EL (cell line): Measurements from ENCODE around the gene STEAP4.
"Not testable (repeated sequence)": the region's sequence is repeated elsewhere in the genome, so short reads cannot be mapped to it uniquely, and the experiment has no call there.

Experiments used
- DNase-seq: peaks from one replicate; pipeline ENCODE4 v3.0.0-alpha.2; 2016

Gene STEAP4

DNA sequence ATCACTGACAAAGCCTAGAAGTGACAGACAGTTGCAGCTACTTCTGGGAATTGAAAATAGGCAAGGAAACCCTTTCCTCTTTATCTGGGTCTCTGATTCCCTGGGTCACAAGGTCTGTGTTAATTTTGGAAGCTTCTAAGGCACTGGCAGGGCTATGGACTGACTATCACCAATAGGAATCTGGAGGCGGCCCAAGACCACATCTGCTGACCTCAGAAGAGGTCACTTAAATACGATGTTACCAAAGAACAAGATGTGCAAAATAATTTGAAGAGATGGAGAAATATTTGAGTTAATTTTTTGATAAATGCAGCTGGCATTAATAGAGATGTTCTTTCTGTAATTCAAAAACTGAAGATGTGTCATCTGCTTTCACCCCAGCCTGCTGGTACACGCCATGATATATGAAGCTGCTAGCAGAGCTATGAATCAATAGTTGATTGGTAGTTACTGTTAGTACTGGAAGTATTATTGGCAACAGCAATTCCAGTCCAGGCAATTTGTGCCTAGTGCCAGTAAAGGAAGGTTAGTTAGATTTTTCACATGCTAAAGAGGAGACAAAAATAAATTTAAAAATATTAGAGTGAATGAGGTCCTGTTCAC, 5.5 kb upstream of the STEAP4 start:
- DNase-seq: no peak

DNA sequence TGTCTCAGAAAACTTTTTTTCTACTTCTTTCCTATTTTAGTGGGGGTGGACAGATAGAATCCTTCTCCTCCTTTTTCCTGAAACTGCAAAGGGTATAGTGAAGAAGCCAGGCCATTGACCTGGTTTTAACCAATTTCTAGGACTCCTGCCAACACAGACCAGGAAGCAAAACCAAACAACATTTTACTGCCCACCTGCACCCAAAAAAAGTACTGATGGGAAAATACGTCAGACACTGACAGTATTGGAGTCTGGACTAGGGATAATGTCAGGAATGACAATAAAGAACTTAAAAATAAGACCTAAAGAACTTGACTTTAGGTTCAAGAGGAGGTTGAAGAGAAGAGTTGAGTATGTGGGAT, 5.0 kb upstream of the STEAP4 start:
- no peak for DNase-seq

DNA sequence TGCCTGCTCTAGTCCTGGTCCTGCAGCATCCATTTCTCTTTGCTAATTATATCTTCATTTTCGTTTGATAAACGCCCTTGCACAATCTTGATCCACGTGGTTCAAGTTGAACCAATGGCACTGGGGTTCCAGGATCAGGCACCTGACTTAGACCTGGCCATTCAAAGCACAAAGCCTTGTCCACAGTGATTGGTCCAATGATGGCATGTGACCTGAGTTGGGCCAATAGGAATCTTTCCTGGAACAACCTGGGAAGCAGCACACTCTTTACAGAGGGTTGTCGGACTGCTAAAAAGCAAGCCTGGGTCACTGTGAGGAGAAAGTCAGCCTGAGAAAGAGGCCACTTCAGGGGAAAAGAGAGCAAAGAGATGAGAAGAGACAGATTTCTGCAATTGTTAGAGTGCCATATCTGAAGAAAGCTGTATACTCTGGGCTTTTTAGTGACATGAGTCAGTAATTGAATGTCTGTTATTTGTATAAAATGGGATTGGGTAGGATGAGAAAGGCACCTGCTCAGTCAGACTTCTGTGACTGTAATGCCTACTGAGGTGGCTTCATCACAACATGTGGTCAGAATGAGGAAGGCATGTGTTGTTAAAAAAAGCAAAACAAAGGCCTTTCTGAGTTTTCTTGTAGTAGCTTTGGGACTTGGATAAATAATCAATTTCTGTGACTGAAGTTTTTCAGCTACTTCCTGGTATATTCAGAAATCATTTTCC, 4.4 kb upstream of the STEAP4 start:
- no peak for DNase-seq

DNA sequence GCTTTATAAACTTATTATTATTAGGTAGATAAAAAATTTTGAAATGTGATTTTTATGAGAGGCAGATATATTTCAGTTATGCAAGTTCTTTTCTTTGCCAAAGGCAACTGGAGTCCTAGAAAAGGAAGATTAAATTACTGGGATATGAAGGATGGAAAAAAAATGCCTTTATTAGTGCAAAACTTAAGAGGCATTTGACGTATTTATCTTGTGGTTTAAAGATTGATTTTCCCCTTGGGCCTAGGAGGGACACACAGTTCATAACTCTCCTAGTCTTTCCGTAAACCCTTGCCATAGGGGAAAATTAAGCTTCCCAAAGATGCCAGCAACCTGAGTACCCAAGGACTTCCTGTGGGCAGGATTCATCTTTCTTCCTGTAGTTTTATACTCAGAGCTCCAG, 3.1 kb upstream of the STEAP4 start:
- DNase-seq: no peak

DNA sequence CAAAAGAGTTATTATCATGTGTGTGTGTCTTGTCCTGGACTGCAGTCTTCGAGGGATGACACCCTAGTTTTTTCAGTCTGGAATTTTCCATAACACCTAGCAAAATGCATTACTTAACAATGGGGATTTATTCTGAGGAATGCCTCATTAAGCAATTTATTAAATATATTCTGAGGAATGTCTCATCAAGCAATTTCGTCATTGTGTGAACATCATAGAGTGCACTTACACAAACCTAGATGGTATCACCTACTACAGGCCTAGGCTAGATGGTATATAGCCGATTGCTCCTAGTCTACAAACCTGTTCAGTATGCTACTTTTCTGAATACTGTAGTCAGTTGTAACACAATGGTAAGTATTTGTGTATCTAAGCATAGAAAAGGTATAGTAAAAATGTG, 1.1 kb upstream of the STEAP4 start:
- no peak for DNase-seq

DNA sequence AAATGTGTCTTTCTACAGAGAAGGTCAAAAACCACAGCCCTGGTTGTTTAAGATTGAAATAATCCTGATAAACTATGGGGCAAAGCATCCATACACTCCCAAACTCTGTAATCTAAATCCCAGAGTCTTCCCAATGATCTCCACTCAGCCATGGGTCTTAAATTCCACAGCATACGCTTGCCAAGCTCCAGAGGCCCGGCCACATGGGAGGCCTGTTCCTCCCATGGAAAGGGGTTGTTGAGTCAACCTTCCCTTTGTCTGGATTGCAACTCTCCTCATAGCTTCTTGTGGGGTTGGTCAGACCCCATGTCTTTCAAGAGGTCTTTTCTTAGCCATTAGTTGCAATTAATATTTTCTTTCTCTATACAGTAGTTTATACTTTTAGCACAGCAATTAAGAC, 718 bp upstream of the STEAP4 start:
- DNase-seq: no peak

DNA sequence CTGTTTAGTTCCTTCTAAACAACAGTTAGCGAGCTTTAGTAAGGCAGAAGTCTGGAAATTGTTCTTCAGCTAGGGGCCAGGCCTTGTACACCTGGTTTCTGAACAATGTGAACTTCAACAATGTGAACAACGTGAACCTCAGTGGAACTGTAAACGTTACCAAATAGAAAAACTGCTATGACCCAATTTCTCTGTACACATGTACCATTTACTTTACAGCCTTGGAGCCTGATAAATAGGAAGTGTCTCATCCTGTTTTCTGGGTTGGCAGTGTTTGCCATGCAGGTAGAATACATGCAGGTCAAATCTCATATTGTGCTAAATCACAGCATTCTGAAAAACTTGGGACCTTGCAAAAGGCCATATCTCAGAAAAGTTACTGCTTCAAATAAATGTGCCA, 1.6 kb downstream of the STEAP4 start:
- no peak for DNase-seq

DNA sequence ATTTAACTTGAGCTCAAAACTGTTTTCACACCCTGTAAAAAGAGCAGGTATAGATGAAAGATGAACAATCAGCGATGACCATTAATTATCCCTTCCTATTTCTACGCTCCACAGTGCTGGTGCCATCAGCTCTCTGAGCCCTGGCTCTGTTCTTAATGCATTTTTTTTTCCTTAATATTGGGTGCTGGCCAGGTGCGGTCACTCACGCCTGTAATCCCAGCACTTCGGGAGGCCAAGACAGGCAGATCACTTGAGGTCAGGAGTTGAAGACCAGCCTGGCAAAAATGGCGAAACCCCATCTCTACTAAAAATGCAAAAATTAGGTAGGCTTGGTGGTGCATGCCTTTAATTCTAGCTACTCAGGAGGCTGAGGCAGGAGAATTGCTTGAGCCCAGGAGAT, 4.2 kb downstream of the STEAP4 start:
- no peak for DNase-seq

DNA sequence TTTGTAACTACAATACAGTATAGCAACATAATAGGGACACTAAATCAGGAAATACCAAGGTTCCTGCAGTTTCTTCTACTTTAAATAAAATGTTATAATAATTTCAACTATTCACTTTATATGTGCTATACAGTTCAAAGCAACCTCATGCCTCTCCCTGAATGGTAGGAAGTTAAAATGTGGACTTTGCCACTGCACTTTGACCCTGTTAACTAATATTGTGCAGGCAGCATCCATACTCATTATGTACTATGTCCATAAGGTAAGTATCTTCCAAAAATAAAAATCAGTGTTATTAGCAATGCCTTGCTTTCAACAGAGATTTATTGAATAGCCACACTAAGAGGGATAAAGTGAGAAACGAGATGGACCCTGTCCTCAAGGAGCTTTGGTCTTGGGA, 4.8 kb downstream of the STEAP4 start:
- DNase-seq: no peak

DNA sequence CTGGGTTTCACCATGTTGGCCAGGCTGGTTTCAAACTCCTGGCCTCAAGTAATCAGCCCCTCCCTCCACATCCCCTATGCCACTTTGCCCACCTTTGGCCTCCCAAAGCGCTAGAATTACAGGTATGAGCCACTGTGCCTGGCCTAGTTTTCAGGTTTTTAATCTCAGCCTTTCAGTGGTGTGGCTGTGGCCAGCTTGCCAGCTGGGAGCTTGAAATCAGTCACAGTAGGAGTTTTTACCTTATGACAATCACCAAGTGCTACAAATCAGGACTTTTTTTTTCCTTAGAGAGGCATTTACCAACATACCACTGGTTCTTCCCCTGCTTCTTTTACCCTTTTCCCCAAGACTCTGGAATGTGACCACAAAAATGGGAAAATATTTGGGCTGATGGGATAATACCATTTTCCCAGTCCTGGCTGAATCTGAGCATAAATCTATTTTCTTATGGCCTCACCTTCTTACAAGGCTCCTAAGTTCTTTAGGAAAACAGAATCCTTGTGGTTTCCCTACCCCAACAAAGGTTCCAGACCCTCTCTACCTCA, 6.2 kb downstream of the STEAP4 start:
- no peak for DNase-seq

DNA sequence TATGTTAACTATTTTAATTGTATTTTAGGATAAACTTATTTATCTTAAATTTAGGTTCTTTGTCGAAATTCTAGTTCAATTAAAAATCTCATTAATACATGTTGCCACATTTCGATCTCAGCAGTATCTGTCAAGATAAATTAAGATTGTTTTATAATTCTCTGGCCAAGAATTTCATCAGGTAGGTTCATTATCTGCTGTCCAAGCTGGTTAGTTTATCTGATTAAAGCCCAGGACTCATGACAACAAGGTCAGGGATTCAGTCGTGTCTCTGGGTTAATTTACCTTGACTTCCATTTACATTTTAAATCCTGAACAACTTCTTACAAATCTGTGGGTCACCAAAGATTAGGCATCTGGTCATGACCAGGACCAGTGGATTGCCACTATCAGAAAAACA, 7.6 kb downstream of the STEAP4 start:
- DNase-seq: no peak

DNA sequence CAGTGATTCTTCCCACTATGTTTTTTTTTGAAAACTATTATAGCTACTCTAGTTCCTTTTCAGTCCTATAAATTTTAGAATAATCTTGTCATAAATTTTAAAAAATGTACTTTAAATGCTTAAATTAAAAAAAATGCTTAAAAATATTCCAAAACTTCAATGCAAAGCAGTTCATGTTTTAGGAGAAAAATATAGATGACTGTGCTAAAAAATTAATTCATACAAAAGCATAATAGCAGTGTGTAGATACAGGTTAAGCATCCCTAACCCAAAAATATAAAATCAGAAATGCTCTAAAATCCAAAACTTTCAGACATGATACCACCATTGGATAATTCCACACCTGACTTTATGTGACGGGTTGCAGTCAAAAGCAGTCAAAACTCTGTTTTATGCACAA, 12.8 kb downstream of the STEAP4 start:
- no peak for DNase-seq

DNA sequence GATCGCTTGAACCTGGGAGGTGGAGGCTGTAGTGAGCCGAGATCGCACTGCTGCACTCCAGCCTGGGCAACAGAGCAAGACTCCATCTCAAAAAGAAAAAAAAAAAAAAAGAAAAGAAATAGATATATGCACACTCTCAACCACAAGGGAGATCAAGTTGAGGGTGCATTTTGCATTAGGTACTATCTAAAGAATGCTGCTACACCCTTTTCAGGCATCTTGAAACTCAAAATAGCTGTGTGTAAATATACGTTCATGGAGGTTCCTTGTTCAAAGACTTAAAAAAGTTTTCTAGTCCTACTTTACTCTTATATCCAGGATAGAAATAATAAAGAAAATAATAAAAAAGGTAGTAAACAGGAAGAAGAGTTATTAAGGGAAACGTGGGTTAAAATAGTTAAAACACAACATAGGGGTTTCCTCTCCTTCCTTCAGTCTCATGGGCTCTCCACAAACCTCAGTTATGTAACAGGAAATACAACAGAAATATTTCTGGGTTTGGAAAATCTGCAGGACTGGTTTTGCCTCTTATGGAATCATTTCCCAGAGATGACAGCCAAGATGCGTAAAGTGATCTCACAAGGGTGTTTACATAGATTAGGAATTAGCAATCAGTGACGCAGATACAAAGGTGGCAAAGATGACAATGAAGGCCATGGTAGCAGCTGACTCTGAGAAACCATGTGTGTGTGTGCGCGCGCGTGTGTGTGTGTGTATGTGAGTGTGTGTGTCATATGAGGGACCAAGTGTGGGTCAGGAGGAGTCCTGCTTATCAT, 15.1 kb downstream of the STEAP4 start:
- no peak for DNase-seq

DNA sequence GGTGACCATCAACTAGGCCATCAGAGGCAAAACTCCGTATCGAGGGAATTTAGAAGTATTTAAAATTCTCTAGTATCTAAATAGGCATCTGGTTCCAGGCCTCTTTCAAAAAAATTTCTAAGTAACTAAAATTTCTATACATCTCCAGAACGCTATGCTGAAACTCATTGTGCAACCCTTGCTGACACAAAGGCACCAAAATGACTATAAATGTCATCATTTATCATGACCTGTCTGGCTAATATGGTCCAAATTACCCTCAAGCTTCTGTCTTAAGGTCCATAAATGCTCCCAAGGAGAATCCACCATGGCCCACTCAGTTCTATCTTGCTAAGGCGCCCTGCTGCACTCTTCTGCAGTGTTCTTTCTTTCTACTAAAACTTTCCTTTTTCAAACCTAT, 16.2 kb downstream of the STEAP4 start:
- DNase-seq: no peak

DNA sequence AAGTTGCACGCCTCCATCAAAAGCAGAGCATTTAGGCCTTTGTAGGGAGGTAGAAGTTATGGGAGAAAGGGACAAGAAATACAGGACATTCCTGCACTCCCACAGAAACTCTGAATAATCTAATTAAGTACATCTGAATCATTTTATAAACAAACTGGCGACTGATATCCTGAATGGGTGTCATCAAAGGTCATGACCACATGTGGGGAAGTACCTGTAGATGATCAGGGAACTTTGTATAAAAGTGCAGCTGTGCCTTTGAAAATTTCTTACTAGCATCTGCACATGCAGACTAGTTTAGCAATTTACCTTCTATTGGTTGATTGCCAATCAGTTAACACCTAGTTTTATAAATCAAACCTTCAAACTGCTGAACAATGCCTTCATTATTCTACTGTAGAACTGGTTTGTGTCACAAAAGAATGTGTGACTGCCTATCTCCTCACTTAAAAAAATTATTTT, 17.1 kb downstream of the STEAP4 start:
- DNase-seq: no peak

DNA sequence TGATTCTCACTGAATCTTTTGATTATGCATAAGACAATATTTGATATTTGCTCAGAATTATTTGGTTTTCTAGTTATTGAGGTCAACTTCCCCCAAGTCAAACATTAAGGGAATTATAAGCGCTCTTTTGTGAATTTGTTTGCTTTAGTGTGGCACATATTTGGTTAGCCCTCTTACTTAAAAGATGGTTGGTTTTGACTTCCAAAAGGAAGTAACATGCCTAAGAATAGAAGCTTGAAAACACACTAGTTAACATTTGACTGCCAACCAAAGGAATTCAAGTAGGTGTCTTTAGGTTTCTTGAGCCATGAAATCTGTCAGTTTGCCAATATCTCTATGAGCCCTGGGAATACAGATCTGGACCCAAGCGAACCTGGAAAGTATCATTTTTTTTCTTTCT, 24.9 kb downstream of the STEAP4 start:
- DNase-seq: no peak

DNA sequence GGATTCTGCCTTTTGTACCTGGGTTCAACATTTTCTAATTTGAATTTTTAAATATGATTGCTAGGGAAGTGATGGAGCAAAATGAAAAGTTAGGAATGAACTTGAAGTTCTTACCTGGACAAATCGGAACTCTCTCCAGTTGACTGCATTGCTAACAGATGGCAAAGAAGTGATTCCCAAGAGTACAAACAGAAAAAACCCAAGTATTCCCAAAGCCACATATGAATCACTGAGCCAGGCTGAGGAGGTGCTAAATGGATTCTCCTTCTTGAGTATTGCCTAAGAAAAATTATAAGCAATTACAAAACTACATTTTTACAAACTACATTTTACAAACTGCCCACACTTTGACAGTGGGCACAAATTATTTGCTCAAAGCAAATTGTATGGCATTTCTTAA, 25.9 kb downstream of the STEAP4 start:
- no peak for DNase-seq

DNA sequence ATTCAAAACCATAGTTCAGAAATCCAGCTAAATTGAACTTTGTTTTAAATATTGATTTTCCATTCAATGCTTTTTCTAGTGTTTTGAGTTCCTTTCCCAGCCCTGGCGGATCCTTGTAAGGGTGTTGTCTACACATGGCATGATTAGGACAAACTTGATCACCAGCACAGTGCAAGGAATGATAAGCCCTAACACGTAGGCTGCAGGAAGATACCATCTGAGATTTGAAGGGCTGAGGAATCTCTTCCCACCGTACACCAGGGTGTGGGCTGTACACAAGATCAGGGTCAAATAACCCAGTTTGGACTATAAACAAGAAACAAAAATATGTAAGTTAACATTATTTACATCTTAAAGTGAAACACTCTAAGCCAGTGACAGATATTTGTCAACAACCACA, 27.4 kb downstream of the STEAP4 start:
- DNase-seq: no peak

DNA sequence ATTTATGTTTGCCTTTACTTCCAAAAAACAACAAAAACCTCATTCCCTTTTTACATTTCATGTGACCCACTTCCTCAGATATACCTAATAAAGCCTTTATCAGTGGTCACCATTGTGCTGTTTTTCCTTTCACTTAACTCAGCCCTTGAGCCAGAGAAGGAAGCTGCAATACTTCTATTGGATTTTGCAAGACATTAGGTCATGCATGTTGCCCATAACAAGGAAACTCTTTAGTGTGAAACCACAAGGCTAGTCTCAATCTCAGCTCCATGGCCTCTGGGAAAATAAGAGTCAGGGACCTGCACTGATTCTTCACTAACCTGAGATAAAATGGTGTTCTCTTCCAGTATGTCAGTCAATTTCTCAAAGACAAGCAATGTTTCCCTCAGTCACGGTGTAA, 27.8 kb downstream of the STEAP4 start:
- DNase-seq: no peak

DNA sequence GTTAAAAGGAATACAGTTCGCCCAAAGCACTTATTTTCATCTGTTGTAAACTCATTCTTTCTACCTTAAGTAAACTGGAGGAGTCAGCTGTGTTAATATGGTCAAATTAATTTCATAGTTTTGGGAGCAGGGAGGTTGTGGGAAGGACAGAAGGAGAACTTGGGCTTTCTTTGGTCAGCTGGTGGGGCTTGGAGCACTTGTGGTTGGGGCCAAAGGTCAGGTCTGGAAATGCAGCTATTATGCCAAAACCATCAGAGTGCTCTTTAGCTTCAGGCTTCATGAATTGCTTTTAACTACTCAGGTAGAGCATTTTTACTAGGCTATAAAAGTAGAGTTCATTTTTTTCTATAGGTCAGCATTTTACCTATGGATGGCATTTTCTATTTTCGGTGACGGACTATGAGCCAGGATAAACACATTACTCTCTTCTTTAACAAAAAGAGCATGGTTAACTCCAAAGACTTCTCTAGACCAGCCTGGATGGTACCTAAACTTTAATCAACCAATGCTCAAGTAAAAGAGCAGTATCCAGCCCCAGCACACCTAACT, 30.0 kb downstream of the STEAP4 start:
- no peak for DNase-seq

DNA sequence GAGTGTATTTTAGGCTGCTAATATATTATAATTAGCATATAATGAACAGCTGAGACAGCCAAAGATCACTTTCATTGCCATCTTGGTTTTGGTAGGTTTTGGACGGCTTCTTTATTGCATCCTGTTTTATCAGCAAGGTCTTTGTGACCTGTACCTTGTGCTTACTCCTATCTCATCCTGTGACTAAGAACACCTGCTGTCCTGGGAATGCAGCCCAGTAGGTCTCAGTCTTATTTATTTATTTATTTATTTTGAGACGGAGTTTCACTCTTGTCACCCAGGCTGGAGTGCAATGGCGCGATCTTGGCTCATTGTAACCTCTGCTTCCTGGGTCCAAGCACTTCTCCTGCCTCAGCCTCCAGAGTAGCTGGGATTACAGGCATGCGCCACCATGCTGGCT, 31.8 kb downstream of the STEAP4 start:
- not testable (repeated sequence) for DNase-seq

DNA sequence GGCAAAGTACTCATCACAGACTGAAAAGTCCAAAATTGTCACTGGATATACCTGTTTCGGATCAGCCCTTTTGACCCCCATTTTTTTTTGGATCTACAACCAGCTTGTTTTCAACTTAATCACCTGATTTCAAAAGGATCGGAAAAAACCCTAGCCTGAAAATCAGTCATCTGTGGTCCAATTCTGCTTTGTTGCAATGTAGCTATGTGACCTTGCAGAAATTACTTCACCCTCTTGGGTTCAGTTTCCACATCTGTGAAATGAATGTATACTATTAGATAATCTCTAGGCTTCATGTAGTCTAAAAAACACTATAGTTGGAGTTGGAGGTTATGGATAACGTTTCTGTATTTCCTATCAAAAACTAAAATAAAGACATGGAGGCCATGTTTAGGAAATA, 37.1 kb downstream of the STEAP4 start:
- DNase-seq: no peak

DNA sequence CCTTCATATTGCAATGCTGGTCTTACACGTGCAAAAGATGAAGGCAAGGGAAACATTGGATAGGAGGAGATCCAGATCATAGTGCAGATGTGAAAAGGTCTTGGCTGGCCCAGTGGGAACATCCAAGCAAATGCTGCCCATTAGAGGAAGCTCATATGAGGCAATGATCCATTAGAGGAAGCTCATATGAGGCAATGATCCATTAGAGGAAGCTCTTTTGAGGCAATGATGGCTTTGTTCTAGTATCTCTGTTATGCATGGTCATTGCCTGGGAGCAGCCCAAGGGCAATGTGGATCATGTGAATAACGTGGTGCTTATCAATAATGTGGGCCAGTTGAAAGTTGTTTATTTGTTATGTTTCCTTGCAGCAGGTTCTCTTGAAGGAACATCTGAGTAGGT, 37.8 kb downstream of the STEAP4 start:
- no peak for DNase-seq

DNA sequence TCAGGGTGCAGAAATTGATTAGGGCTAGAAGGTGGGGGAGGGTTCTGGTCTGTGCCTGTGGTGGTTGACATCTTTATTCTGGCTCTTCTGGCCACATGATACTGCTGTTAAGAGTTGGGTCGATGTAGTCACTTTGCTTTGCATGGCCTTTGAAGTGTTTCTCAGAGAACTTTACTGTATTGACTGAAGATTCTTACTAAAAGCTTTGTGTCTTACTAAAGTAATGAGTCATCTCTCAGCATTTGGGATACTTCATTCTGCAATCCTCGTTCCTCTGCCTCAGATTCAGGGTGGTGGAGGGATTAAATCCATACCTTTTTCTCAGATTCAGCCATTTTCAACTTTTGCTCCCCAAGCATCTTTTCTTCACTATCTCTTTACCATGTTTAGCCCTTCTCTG, 38.6 kb downstream of the STEAP4 start:
- DNase-seq: no peak
